ENCODE measurements around the gene ADAM15. TPM values are rescaled to one million over a fixed set of nuclear protein-coding genes. Genes with fewer than 3 reads are reported as not detected.

Gene ADAM15
- polyA plus RNA-seq, 1 donor from 2014 or later = 8.0 TPM

DNA sequence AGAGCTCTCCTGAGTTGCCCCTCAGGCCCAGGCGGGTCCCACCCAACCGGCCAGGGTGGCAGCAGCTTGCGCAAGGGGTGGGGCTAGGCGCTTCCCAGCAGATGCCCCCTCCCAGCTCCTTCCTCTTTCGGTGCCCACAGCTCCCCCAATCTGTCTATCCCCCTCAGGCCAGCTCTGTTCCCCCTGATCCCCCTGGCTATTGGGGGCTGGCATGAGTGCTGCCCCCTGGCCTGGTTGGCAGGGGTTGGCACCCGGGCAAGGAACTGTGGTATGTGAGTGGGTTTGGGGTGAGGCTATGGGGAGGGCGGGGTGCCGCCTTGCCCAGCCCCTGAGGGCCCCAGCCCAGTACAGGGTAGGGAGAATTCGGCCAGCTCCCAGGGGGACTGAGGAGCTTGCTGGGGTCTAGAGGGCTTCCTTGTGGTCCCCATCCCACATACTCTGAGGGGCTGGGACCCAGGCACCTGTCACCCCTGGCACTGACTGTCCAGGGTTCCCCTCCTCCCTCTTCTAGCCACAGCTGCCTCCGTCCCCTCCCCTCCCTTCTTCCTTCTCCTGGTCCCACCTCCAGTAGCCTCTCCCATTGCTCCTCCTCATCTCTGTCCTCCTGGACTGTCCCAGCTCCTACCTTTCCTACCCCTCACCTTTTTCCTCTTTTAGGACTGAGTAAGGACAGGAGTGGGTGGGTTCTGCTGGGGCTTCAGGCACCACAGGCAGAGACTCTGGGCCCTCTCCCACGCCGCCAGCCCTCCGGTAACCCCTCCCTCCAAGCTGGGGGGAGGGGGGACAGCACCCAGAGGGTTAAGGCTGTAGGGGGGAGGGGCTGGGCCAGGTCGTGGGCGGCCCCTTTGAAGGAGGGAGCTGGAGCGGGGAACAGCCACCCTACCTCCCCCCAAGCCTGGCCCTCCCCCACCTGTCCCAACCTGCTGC lies 42.8 kb upstream of the ADAM15 start:
- no peaks in the 10 kb centered on the region for H3K27me3 Mint-ChIP-seq
- peaks cover 32 to 48% (median 32%) of the 10 kb centered on the region in 3 donors for H3K4me1 Mint-ChIP-seq
- peak overlapping the region in 2 of 4 donors; percentile 63 to 65 for H3K4me3 Mint-ChIP-seq
- H3K9me3 Mint-ChIP-seq = no peaks in the 10 kb centered on the region
- H3K27ac Mint-ChIP-seq = peak overlapping the region in 1 of 3 donors; percentile 10
- peaks cover 8% of the 10 kb centered on the region for H3K36me3 Mint-ChIP-seq

DNA sequence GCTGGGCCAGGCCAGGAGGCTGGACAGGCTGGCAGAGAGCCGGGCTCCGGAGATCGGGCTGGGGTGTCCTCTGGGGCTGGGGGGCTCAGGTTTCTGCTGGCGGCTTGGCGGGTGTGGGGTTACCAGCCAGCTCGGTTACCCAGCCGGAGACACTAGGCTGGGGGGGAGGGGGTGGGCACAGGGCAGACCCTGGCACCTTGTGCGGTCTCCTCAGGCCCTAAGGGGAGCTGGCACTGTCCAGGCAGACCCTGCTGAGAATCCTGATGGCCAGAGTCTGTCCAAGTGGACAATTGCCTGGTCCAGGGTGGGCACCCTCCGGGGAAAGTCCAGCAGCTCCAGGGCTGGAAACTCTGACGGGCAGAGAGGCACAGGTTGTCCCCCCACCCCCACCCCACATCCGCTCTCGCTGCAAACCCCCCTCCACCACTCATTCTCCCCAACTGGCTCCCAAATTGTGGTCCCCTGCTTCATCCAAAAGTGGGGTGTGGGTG lies 41.9 kb upstream of the ADAM15 start:
- H3K36me3 Mint-ChIP-seq = peaks cover 8% of the 10 kb centered on the region
- H3K9me3 Mint-ChIP-seq = no peaks in the 10 kb centered on the region
- H3K27ac Mint-ChIP-seq = peak overlapping the region in 1 of 3 donors; percentile 94
- no peaks in the 10 kb centered on the region for H3K27me3 Mint-ChIP-seq
- peak overlapping the region in 2 of 4 donors; percentile 33 to 41 for H3K4me3 Mint-ChIP-seq
- H3K4me1 Mint-ChIP-seq = peaks cover 38 to 54% (median 38%) of the 10 kb centered on the region in 3 donors

DNA sequence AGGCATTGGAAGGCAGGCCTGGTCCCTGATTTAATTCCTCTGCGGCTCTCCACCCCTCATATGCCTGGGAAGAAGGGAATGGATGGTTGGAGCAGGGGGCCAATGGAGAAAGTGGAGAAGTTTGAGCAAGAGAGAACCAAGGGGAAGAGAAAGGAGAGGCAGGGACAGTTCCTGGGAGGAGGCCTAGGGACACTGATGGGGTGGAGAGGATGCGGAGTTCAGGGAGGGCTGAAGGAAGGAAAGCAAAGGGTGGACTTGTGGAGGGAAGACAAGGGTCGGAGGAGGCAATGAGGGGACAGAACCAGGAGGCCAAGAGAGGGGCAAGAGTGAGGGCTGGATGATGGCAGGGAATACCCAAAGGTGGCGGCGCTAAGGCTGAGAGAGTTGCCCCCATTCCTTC lies 41.4 kb upstream of the ADAM15 start:
- Mint-ChIP-seq H3K4me3 (peak overlapping the region in 3 of 4 donors; percentile 20 to 63 (median 36)), H3K36me3 (peaks cover 6% of the 10 kb centered on the region)

DNA sequence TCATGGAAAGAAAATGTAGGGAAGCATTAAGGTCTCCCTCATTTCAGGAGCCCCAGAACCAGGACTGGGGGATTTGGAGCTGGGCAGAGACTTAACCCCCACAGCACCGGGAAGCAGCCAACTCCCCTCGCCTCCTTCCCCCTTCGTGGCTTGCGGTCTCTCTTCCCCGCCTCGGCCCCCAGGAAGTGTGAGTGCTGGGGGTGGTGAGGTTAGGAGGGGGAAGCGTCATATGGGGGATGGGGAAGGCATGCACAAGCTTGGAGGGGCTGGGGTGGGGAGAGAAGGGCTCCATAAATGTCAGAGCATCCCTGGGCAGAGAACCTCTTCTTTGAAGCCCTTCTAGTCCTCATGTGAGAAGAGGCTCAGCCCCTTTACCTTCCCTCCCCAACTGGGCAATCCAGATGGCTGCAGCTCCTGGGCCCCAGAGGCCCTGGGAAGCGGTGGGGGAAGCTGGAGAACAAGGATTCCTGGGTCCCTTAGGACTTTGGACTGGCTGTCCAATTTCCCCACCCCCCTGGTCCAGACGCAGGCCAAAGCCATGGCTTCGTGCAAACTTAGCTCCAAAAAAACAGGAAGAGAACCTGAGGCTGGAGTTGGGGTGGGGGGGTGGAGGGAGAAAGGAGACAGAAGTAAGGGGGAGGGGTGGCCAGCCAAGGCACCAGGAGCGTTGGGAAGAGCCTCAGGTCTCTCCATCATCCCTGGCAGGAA lies 40.8 kb upstream of the ADAM15 start:
- Mint-ChIP-seq H3K27ac (peak overlapping the region; percentile 50 to 94 (median 59)), H3K4me3 (peak overlapping the region in 3 of 4 donors; percentile 20 to 63 (median 36)), H3K27me3 (no peaks in the 10 kb centered on the region), H3K4me1 (peaks cover 32 to 50% (median 37%) of the 10 kb centered on the region in 3 donors), H3K36me3 (peaks cover 6% of the 10 kb centered on the region), H3K9me3 (no peaks in the 10 kb centered on the region)

More for the DNA sequence above, 41.4 kb upstream of the ADAM15 start:
- peak overlapping the region in 2 of 3 donors; percentile 50 to 94 for H3K27ac Mint-ChIP-seq
- H3K4me1 Mint-ChIP-seq = peaks cover 34 to 53% (median 40%) of the 10 kb centered on the region in 3 donors
- no peaks in the 10 kb centered on the region for H3K9me3 Mint-ChIP-seq
- no peaks in the 10 kb centered on the region for H3K27me3 Mint-ChIP-seq

DNA sequence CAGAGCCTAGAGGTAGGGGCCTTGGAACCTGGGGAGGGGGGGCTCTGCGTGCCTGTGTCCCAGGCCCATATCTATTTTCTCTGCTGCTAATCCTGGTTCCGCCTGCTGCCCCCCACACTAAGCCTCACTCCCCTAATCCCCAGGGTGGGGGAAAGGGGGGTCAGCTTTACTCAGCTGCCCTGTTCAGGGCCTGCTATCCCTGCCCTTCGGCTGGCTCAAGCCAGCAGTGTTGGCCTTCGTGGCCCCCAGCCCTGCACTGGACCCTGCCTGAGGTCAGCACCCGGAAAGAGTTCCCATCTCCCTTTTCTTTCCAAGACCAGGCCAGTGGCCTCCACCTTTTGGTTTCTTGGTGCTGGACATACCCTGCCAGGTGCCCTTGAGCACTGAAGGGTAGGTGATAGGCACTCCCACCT lies 40.1 kb upstream of the ADAM15 start:
- peaks cover 34 to 46% (median 38%) of the 10 kb centered on the region in 3 donors for H3K4me1 Mint-ChIP-seq
- H3K27me3 Mint-ChIP-seq = no peaks in the 10 kb centered on the region
- H3K36me3 Mint-ChIP-seq = peaks cover 6% of the 10 kb centered on the region
- no peak overlapping the region for H3K27ac Mint-ChIP-seq
- H3K9me3 Mint-ChIP-seq = no peaks in the 10 kb centered on the region
- H3K4me3 Mint-ChIP-seq = peak overlapping the region in 1 of 4 donors; percentile 27

DNA sequence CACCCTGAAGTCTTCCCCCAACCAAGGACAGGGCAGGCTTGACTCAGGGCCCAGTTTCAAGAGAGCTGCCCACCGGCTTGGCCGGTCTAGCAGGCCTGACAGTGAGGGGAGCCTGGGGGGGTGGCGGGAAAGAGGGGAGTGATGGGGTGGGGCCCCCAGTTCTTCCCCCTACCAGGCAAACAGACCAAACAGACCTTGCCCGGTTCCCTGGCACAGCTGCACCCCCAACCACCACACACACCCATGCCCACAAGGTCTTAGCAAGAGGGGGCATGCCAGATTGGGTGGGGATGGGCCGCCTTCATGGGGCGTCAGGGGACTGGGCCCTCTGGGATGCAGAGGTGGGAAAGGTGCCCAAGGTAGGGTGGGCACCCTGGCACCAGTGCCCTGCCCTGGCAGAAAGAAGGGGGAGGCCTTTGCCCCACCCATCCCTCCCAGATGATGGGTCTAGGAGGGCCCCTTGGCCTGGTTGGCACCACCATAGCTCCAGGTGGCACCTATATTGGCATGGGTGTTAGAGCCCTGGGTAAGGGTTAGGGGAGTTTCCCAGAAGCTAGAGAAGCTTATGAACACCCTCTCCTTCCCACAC lies 39.6 kb upstream of the ADAM15 start:
- no peaks in the 10 kb centered on the region for H3K27me3 Mint-ChIP-seq
- peaks cover 6% of the 10 kb centered on the region for H3K36me3 Mint-ChIP-seq
- H3K4me1 Mint-ChIP-seq = peaks cover 34 to 46% (median 37%) of the 10 kb centered on the region in 3 donors
- H3K4me3 Mint-ChIP-seq = peak overlapping the region in 1 of 4 donors; percentile 27
- H3K27ac Mint-ChIP-seq = no peak overlapping the region
- H3K9me3 Mint-ChIP-seq = no peaks in the 10 kb centered on the region

DNA sequence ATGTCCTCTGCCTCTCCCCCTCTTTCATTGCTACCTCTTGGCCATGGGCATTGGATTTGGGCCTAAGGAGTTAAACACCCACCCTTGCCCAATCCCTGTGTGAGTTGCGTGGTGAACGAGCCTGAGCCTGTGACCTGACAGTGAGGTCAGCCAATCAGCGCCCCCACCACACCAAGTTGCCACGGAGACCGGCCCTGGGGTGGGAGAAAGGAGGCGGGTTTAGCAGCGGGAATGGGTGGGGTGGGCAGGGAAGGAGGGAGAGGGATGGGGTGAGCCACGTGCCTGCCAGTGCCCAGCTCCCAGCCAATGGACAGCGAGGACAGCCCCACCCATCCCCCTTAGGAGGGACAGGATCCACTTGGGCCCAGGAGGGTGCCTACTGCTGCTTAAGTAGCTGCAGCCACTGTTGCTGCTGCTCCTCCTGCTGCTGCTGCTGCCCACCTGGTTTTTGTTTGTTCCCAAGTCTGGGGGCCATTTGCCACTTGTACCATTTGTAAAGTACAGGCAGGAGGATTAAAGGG lies 39.0 kb upstream of the ADAM15 start:
- Mint-ChIP-seq H3K9me3 (no peaks in the 10 kb centered on the region), H3K36me3 (peaks cover 6% of the 10 kb centered on the region), H3K27me3 (no peaks in the 10 kb centered on the region), H3K27ac (peak overlapping the region in 2 of 3 donors; percentile 69 to 83), H3K4me1 (peaks cover 32 to 43% (median 36%) of the 10 kb centered on the region in 3 donors), H3K4me3 (peak overlapping the region in 2 of 4 donors; percentile 3 to 6)

DNA sequence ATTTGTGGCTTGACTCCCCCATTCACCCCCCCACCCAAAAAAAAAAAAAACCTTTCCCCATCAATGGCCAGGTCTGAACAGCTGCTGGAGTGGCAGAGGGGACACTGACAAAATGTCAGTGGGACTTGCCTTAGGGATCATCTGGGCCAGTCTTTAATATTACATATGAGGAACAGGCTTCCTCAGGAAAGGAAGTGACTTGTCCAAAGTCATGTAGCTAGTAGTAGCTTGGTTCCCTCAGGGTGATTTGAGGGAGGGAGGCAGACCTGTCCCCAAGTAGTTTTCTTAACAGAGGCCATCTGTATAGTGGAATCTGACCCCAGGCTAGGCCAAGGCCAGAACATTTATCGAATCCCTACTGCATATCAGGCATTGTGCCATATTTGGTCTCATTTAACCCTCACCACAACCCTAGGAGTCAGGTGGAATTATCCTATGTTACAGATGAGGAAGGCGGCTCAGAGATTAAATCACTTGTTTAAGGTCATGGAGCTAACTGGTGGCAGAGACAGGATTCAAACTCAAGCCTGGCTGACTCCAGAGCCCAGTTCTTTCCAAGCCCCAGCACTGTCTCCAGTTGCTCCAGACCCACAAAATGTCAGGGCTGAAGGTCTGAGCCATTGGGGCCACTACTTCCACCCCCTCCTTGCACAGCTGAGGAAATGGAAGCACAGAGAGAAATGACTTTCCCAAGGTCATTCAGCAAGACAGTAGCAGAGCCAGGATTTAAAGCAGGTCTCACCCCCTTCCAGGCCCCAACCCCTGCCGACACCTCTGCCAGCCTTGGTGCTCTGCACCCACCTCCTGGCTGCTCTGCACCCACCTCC lies 38.1 kb upstream of the ADAM15 start:
- peak overlapping the region; percentile 6 to 43 (median 18) for H3K4me3 Mint-ChIP-seq
- no peaks in the 10 kb centered on the region for H3K9me3 Mint-ChIP-seq
- H3K27me3 Mint-ChIP-seq = no peaks in the 10 kb centered on the region
- H3K36me3 Mint-ChIP-seq = peaks cover 6% of the 10 kb centered on the region
- H3K27ac Mint-ChIP-seq = peak overlapping the region; percentile 63 to 83 (median 69)
- H3K4me1 Mint-ChIP-seq = peaks cover 32 to 47% (median 36%) of the 10 kb centered on the region in 3 donors

DNA sequence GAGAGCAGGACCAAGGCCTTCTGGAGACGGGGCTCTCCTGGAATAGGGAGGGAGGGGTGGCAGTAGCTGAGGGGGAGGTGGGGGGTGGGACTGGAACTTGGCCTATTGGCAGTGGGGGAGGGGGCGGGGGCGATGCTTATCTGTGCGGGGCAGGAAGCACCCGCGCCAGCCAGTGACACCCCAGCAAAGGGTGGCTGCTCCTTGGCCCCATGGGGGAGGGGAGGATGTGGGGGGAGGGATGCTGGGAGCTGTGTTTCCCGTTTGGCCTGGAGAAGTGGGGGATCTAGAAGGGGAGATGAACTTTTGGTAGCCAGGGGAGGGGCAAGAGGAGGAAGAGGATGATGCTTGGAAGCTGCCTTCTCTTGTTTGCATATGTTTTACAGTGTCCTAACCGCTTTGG lies 37.5 kb upstream of the ADAM15 start:
- Mint-ChIP-seq H3K4me1 (peaks cover 32 to 49% (median 35%) of the 10 kb centered on the region in 3 donors), H3K36me3 (peaks cover 6% of the 10 kb centered on the region), H3K9me3 (no peaks in the 10 kb centered on the region), H3K4me3 (peak overlapping the region in 2 of 4 donors; percentile 35 to 63), H3K27ac (peak overlapping the region in 1 of 3 donors; percentile 72), H3K27me3 (no peaks in the 10 kb centered on the region)

DNA sequence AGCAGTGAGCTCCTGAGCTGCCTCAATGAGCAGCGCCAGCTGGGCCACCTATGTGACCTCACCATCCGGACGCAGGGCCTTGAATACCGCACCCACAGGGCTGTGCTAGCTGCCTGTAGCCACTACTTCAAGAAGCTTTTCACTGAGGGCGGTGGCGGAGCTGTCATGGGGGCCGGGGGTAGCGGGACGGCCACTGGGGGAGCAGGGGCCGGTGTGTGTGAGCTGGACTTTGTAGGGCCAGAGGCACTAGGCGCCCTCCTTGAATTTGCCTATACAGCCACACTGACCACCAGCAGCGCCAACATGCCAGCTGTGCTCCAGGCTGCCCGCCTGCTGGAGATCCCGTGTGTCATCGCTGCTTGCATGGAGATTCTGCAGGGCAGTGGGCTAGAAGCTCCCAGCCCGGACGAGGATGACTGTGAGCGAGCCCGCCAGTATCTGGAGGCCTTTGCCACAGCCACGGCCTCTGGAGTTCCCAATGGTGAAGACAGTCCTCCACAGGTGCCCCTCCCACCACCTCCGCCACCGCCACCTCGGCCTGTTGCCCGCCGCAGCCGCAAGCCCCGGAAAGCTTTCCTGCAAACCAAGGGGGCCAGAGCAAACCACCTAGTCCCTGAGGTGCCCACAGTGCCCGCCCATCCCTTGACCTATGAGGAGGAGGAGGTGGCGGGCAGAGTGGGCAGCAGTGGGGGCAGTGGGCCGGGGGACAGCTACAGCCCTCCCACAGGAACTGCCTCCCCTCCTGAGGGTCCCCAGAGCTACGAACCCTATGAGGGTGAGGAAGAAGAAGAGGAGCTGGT lies 36.2 kb upstream of the ADAM15 start:
- no peaks in the 10 kb centered on the region for H3K27me3 Mint-ChIP-seq
- peaks cover 2% of the 10 kb centered on the region for H3K36me3 Mint-ChIP-seq
- peak overlapping the region in 2 of 3 donors; percentile 78 to 84 for H3K27ac Mint-ChIP-seq
- H3K4me1 Mint-ChIP-seq = peaks cover 27 to 45% (median 31%) of the 10 kb centered on the region in 3 donors
- peak overlapping the region in 3 of 4 donors; percentile 39 to 90 (median 63) for H3K4me3 Mint-ChIP-seq
- H3K9me3 Mint-ChIP-seq = no peaks in the 10 kb centered on the region

DNA sequence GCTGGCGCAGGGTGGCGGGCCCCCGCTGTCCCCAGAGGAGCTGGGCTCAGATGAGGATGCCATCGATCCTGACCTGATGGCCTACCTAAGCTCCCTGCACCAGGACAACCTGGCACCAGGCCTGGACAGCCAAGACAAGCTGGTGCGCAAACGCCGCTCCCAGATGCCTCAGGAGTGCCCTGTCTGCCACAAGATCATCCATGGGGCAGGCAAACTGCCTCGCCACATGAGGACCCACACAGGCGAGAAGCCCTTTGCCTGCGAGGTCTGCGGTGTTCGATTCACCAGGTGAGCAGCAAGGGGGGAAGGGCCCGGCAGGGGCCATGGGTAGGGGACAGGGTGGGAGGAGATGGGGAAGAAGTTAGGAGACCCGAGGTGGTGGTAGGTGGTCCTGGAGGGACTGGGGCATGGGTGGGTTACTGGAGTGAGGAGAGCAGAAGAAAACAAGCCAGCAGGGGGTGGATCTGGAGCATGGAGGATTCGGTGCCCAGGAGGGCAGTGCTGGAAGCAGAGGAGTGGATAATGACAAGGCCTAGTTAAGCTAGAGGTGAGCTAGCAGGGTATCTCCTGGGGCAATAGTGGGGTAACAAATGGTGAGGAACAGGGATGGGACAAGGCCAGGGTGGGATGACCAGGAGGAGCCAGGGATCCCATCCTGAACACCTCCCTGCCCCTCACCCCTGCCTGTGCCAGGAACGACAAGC lies 35.4 kb upstream of the ADAM15 start:
- peak overlapping the region; percentile 78 to 93 (median 87) for H3K27ac Mint-ChIP-seq
- peaks cover 25 to 43% (median 26%) of the 10 kb centered on the region in 3 donors for H3K4me1 Mint-ChIP-seq
- no peaks in the 10 kb centered on the region for H3K27me3 Mint-ChIP-seq
- peaks cover 2% of the 10 kb centered on the region for H3K36me3 Mint-ChIP-seq
- no peaks in the 10 kb centered on the region for H3K9me3 Mint-ChIP-seq
- peak overlapping the region; percentile 65 to 90 (median 70) for H3K4me3 Mint-ChIP-seq

DNA sequence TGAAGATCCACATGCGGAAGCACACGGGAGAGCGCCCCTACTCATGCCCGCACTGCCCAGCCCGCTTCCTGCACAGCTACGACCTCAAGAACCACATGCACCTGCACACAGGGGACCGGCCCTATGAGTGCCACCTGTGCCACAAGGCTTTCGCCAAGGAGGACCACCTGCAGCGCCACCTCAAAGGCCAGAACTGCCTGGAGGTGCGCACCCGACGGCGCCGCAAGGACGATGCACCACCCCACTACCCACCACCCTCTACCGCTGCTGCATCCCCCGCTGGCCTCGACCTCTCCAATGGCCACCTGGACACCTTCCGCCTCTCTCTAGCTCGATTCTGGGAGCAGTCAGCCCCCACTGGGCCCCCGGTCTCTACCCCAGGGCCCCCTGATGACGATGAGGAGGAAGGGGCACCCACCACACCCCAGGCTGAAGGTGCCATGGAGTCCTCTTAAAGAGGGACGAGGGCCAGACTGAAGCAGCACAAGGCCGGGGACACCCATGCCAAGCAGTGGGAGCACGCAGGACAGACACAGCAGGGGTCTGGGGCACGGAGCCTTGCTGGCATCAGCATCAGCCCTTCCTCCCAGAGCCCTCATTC lies 34.8 kb upstream of the ADAM15 start:
- peaks cover 2% of the 10 kb centered on the region for H3K36me3 Mint-ChIP-seq
- H3K27ac Mint-ChIP-seq = peak overlapping the region; percentile 78 to 93 (median 87)
- H3K27me3 Mint-ChIP-seq = no peaks in the 10 kb centered on the region
- H3K4me3 Mint-ChIP-seq = peak overlapping the region; percentile 65 to 90 (median 79)
- peaks cover 25 to 40% (median 26%) of the 10 kb centered on the region in 3 donors for H3K4me1 Mint-ChIP-seq
- no peaks in the 10 kb centered on the region for H3K9me3 Mint-ChIP-seq

Data from IgD-negative memory B cell (primary cell).